Chondrocyte (in vitro differentiated cells): ENCODE measurements around the gene APH1A. TPM values are rescaled to one million over a fixed set of nuclear protein-coding genes. Genes with fewer than 3 reads are reported as not detected.
"Not testable (repeated sequence)": the region's sequence is repeated elsewhere in the genome, so short reads cannot be mapped to it uniquely, and the experiment has no call there.

Source experiments
- DNase-seq: peaks from one replicate; pipeline ENCODE4 v3.0.0; 2021; ENCODE audit warnings: mixed read lengths, low spot score
- H3K27ac Mint-ChIP-seq: one replicate; pipeline ENCODE4 v1.8.0; 2021; ENCODE audit warnings: mild to moderate bottlenecking, moderate library complexity, mixed read lengths; ENCODE audit not compliant: unreplicated experiment
- H3K27me3 Mint-ChIP-seq: 2 replicates; pipeline ENCODE4 v1.8.0; 2021; ENCODE audit warnings: low read depth, mixed read lengths
- H3K36me3 Mint-ChIP-seq: 2 replicates; pipeline ENCODE4 v1.8.0; 2021; ENCODE audit warnings: low read depth, mixed read lengths
- H3K4me1 Mint-ChIP-seq: 2 replicates; pipeline ENCODE4 v1.8.0; 2021; ENCODE audit warnings: low read depth, mild to moderate bottlenecking, mixed read lengths
- H3K4me3 Mint-ChIP-seq: one replicate; pipeline ENCODE4 v1.8.0; 2021; ENCODE audit warnings: mild to moderate bottlenecking, moderate library complexity, mixed read lengths; ENCODE audit not compliant: unreplicated experiment
- H3K9me3 Mint-ChIP-seq: 2 replicates; pipeline ENCODE4 v1.8.0; 2021; ENCODE audit warnings: low read depth, mixed read lengths
- total RNA-seq: library from RNA; stranded (reverse); gene quantifications from 3 replicates; pipeline ENCODE4 v1.2.1, GENCODE V29; 2021
- TF ChIP-seq, protein P1 (sequence below): fragments of 200-600 bp; sonication (generic); IDR thresholded peaks from 2 replicates; pipeline ENCODE4 v1.5.0; 2021; ENCODE audit warnings: antibody characterized with exemption, mild to moderate bottlenecking, moderate library complexity

Gene APH1A
- total RNA-seq, 1 donor from 2014 or later, result 89.7 TPM

DNA sequence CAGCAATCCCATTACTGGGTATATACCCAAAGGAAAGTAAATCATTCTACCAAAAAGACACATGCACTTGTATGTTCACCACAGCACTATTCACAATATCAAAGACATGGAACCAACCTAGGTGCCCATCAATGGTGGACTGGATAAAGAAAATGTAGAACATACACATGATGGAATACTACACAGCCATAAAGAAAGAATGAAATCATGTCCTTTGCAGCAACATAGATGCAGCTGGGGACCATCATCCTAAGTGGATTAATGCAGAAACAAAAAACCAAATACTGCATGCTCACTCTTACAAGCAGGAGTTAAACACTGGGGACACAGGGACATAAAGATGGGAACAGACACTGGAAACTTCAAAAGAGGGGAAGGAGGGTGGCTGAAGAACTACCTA, 41.6 kb downstream of the APH1A start:
- Mint-ChIP-seq H3K9me3 (no peaks in the 10 kb centered on the region), H3K4me3 (no peak overlapping the region), H3K4me1 (no peaks in the 10 kb centered on the region), H3K27me3 (no peaks in the 10 kb centered on the region), H3K36me3 (peaks cover 21% of the 10 kb centered on the region), H3K27ac (no peak overlapping the region)
- TF ChIP-seq, protein P1, sequence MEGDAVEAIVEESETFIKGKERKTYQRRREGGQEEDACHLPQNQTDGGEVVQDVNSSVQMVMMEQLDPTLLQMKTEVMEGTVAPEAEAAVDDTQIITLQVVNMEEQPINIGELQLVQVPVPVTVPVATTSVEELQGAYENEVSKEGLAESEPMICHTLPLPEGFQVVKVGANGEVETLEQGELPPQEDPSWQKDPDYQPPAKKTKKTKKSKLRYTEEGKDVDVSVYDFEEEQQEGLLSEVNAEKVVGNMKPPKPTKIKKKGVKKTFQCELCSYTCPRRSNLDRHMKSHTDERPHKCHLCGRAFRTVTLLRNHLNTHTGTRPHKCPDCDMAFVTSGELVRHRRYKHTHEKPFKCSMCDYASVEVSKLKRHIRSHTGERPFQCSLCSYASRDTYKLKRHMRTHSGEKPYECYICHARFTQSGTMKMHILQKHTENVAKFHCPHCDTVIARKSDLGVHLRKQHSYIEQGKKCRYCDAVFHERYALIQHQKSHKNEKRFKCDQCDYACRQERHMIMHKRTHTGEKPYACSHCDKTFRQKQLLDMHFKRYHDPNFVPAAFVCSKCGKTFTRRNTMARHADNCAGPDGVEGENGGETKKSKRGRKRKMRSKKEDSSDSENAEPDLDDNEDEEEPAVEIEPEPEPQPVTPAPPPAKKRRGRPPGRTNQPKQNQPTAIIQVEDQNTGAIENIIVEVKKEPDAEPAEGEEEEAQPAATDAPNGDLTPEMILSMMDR, result no peak
- DNase-seq, result no peak

DNA sequence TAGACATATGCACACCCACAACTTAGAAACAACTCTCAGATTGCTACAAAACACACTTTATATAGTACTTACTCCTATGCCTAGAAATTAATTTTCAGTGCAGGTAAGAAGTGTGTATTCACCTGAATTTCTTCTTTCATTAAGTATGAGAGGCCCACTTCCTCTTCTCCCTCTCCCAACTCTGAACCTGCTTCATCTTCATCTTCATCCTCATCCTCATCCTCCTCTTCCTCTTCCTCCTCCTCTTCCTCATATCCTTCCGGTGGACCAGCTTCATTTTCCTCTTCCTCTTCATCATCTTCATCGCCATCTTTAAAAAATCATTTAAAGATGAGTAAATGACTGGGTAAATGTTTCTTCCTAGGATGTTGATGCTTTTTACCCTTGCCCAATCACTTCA, 42.3 kb downstream of the APH1A start:
- H3K9me3 Mint-ChIP-seq, result no peaks in the 10 kb centered on the region
- no peaks in the 10 kb centered on the region for H3K27me3 Mint-ChIP-seq
- H3K4me1 Mint-ChIP-seq, result no peaks in the 10 kb centered on the region
- peaks cover 21% of the 10 kb centered on the region for H3K36me3 Mint-ChIP-seq
- H3K4me3 Mint-ChIP-seq, result no peak overlapping the region
- TF ChIP-seq, protein P1, result no peak
- DNase-seq, result no peak
- peak overlapping the region; percentile 45 for H3K27ac Mint-ChIP-seq

DNA sequence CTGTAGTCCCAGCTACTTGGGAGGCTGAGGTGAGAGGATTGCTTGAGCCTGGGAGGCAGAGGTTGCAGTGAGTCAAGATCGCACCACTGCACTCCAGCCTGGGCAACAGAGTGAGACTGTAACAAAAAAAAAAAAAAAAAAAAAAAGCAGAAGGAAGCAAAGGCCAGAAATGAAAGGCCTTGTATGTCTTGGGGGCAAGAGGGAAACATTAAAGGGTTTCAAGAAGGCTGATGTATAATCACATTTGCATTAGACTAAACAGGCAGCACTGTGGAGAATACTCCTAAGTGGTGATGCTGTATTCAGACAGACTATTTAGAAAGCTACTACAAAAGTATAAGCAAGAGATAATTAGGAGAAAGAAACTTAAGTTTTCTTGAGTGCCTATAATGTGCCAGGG, 43.3 kb downstream of the APH1A start:
- peaks cover 21% of the 10 kb centered on the region for H3K36me3 Mint-ChIP-seq
- H3K4me3 Mint-ChIP-seq, result no peak overlapping the region
- DNase-seq, result no peak
- no peak overlapping the region for H3K27ac Mint-ChIP-seq
- no peaks in the 10 kb centered on the region for H3K4me1 Mint-ChIP-seq
- TF ChIP-seq, protein P1, result no peak
- no peaks in the 10 kb centered on the region for H3K27me3 Mint-ChIP-seq
- no peaks in the 10 kb centered on the region for H3K9me3 Mint-ChIP-seq

DNA sequence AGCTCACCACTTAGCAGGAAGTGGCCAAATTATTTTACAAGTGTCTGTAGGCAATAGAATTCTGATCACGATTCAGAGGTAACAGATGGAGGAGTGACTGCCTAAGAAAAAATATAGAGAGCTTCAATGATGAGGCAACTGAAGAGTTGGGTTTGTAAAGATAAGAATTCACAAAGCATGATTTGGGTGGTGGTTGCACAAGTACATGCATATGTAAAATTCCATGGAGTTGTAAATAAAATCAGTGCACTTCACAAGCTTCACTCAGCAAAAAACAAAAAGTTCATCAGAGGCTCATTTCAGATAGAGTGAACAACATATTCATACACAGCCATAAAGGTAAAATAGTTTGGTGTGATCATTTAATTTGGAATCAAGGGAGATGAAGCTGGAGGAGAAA, 43.8 kb downstream of the APH1A start:
- Mint-ChIP-seq H3K4me1 (no peaks in the 10 kb centered on the region), H3K4me3 (no peak overlapping the region), H3K27me3 (no peaks in the 10 kb centered on the region), H3K36me3 (peaks cover 21% of the 10 kb centered on the region), H3K27ac (no peak overlapping the region), H3K9me3 (no peaks in the 10 kb centered on the region)
- TF ChIP-seq, protein P1, result no peak
- DNase-seq, result no peak

DNA sequence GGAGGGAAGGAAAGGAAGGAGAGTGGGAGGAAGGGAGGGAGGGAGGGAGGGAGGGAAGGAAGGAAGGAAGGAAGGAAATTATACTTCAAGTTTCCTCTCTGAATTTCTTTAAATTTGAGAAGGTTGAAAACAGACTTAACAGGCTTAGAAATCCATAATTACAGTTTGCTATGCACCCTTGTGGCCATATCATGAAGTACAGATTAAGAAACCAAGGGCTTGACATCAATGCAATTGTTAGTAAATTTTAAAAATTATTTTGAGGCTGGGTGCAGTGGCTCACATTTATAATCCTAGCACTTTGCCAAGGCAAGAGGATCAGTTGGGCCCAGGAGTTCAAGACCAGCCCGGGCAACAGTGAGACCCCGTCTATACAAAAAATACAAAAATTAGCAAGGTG, 47.3 kb downstream of the APH1A start:
- H3K27ac Mint-ChIP-seq, result peak overlapping the region; percentile 36
- peaks cover 13% of the 10 kb centered on the region for H3K36me3 Mint-ChIP-seq
- TF ChIP-seq, protein P1, result peak; percentile 78
- no peaks in the 10 kb centered on the region for H3K4me1 Mint-ChIP-seq
- no peaks in the 10 kb centered on the region for H3K9me3 Mint-ChIP-seq
- DNase-seq, result no peak
- H3K27me3 Mint-ChIP-seq, result no peaks in the 10 kb centered on the region
- no peak overlapping the region for H3K4me3 Mint-ChIP-seq

DNA sequence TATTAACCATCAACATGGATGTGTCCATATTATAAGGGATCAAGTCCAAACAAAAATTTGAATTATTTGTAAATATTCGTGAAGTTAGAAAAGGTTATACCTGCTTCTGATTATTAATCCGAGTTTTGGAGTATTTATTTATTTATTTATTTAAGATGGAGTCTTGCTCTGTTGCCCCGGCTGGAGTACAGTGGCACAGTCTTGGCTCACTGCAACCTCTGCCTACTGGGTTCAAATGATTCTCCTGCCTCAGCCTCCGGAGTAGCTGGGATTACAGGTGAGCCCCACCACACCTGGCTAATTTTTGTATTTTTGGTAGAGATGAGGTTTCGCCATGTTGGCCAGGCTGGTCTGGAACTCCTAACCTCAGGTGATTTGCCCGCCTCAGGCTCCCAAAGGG, 53.0 kb downstream of the APH1A start:
- DNase-seq, H3K9me3 Mint-ChIP-seq, H3K4me3 Mint-ChIP-seq, H3K36me3 Mint-ChIP-seq, H3K27me3 Mint-ChIP-seq, H3K27ac Mint-ChIP-seq: not testable (repeated sequence)
- peaks cover 16% of the 10 kb centered on the region for H3K4me1 Mint-ChIP-seq

Other genes starting within 250 kb of the APH1A start
- gene VPS45, start 201.2 kb downstream of the APH1A start, total RNA-seq, result 28.7 to 55.3 TPM (median 33.1 TPM) in 3 replicates
- gene PLEKHO1, start 119.1 kb downstream of the APH1A start, total RNA-seq, result 40.7 to 55.4 TPM (median 52.5 TPM) in 3 replicates
- 34.5 to 46.0 TPM (median 40.2 TPM) in 3 replicates for gene ANP32E, start 32.9 kb downstream of the APH1A start, total RNA-seq
- gene CA14, start 11.2 kb downstream of the APH1A start, total RNA-seq, result not detected in 3 replicates
- gene C1orf54, start 3.8 kb upstream of the APH1A start, total RNA-seq, result 29.0 to 31.9 TPM (median 31.0 TPM) in 3 replicates
- gene CIART, start 13.5 kb upstream of the APH1A start, total RNA-seq, result 3.1 to 3.9 TPM (median 3.1 TPM) in 3 replicates
- gene MRPS21, start 24.8 kb upstream of the APH1A start, total RNA-seq, result 56.4 to 68.3 TPM (median 58.5 TPM) in 3 replicates
- gene PRPF3, start 52.5 kb upstream of the APH1A start, total RNA-seq, result 36.5 to 52.1 TPM (median 39.6 TPM) in 3 replicates
- 22.2 to 27.0 TPM (median 22.2 TPM) in 3 replicates for gene RPRD2, start 95.1 kb upstream of the APH1A start, total RNA-seq
- 13.6 to 20.0 TPM (median 15.6 TPM) in 3 replicates for gene TARS2, start 218.4 kb upstream of the APH1A start, total RNA-seq
- 3.6 to 9.1 TPM (median 8.2 TPM) in 3 replicates for gene ECM1, start 239.1 kb upstream of the APH1A start, total RNA-seq
- 1.2 TPM in 1 of 3 replicates, not detected in the others for gene FALEC, start 246.7 kb upstream of the APH1A start, total RNA-seq